HEK293T (cell line): ENCODE measurements around the gene IVNS1ABP.
"Not testable (repeated sequence)": the region's sequence is repeated elsewhere in the genome, so short reads cannot be mapped to it uniquely, and the experiment has no call there.

Experiments used
- CTCF ChIA-PET: fragments of 350-600 bp; formaldehyde crosslinking; extraction: SDS; loops from one replicate; lab custom pipeline; 2021; ENCODE audit warnings: antibody characterized with exemption, inconsistent platforms; lab: Yijun Ruan, JAX
- POLR2A ChIA-PET: fragments of 350-600 bp; formaldehyde crosslinking; extraction: SDS; loops from one replicate; lab custom pipeline; 2020; ENCODE audit warnings: antibody characterized with exemption, inconsistent platforms; lab: Yijun Ruan, JAX
- DNase-seq: peaks from one replicate; pipeline ENCODE4 v3.0.0; 2012; ENCODE audit warnings: mixed read lengths; ENCODE audit errors: extremely low spot score
- ARNT ChIP-seq: fragments of 450-650 bp; IDR thresholded peaks from 2 replicates; pipeline ENCODE4 v1.6.1; 2017; ENCODE audit warnings: mild to moderate bottlenecking
- BHLHE40 ChIP-seq: fragments of 450-650 bp; IDR thresholded peaks from 2 replicates; pipeline ENCODE4 v1.6.1; 2016; ENCODE audit warnings: mild to moderate bottlenecking, moderate library complexity, borderline replicate concordance
- CTBP1 ChIP-seq: fragments of 450-650 bp; IDR thresholded peaks from 2 replicates; pipeline ENCODE4 v1.6.1; 2016; ENCODE audit warnings: borderline replicate concordance
- ELF4 ChIP-seq: fragments of 450-650 bp; IDR thresholded peaks from 2 replicates; pipeline ENCODE4 v1.6.1; 2017; ENCODE audit warnings: antibody characterized with exemption
- FOXA1 ChIP-seq: fragments of 450-650 bp; IDR thresholded peaks from 2 replicates; pipeline ENCODE4 v1.6.1; 2016; ENCODE audit warnings: mild to moderate bottlenecking
- FOXK2 ChIP-seq: fragments of 450-650 bp; IDR thresholded peaks from 2 replicates; pipeline ENCODE4 v1.6.1; 2016; ENCODE audit warnings: mild to moderate bottlenecking
- FOXM1 ChIP-seq: fragments of 450-650 bp; IDR thresholded peaks from 2 replicates; pipeline ENCODE4 v1.6.1; 2017; ENCODE audit warnings: mild to moderate bottlenecking, borderline replicate concordance
- HDGF ChIP-seq: fragments of 450-650 bp; IDR thresholded peaks from 2 replicates; pipeline ENCODE4 v1.6.1; 2017; ENCODE audit warnings: antibody characterized with exemption, borderline replicate concordance
- L3MBTL2 ChIP-seq: fragments of 450-650 bp; conservative IDR thresholded peaks from 2 replicates; pipeline ENCODE4 v1.6.1; 2016; ENCODE audit warnings: mild to moderate bottlenecking
- LEF1 ChIP-seq: fragments of 450-650 bp; IDR thresholded peaks from 2 replicates; pipeline ENCODE4 v1.6.1; 2017; ENCODE audit warnings: mild to moderate bottlenecking, borderline replicate concordance
- NFRKB ChIP-seq: fragments of 450-650 bp; IDR thresholded peaks from 2 replicates; pipeline ENCODE4 v1.6.1; 2016; ENCODE audit warnings: mild to moderate bottlenecking, moderate library complexity
- PKNOX1 ChIP-seq: fragments of 450-650 bp; IDR thresholded peaks from 2 replicates; pipeline ENCODE4 v1.6.1; 2016
- SP1 ChIP-seq: fragments of 450-650 bp; IDR thresholded peaks from 2 replicates; pipeline ENCODE4 v1.6.1; 2017
- SUZ12 ChIP-seq: fragments of 450-650 bp; IDR thresholded peaks from 2 replicates; pipeline ENCODE4 v1.6.1; 2016; ENCODE audit warnings: mild to moderate bottlenecking
- TARDBP ChIP-seq: fragments of 450-650 bp; IDR thresholded peaks from 2 replicates; pipeline ENCODE4 v1.6.1; 2016
- ZNF384 ChIP-seq: fragments of 450-650 bp; IDR thresholded peaks from 2 replicates; pipeline ENCODE4 v1.6.1; 2016

IVNS1ABP gene

DNA sequence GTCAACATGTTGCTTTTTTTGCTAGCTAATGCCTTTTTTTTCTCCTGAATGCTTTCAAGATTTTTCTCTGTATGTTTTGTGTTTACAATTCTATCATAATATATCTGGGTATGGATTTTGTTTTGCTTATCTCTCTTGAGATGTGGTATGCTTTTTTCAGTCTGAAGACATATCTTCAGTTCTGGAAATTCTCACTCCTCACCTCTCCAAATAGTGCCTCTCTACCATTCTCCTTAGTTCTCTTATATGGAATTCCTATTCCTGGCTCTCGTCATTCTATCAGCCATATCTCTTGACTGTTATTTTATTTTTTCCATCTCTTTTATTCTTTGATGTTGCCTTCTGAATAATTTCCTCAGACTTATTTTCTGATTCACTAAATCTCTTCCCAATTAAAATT is 58.4 kb downstream of the IVNS1ABP start:
- no peak for DNase-seq
- CTCF ChIA-PET: no interaction called here

DNA sequence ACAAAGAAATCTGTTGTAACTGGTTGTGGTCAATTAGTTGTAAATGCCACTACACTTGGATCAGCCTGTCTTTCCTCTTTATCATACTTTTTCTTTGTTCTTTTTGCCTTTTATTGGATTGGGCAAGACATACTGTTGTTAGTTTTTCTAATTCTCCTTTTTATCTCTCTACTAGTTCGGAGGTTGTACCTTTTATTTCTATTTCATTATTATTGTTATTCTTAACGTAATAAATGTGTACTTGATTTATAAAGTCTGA is 59.2 kb downstream of the IVNS1ABP start:
- POLR2A ChIA-PET: interaction anchor here (0.6 kb wide), 1 partner anchor 60 kb away, joined by 3 read pairs; no protein-coding TSS in a partner anchor
- no peak for DNase-seq
- TF ChIP-seq FOXM1 (no peak), PKNOX1 (no peak), BHLHE40 (no peak), ELF4 (no peak), HDGF (no peak), NFRKB (no peak), TARDBP (no peak), SP1 (no peak), L3MBTL2 (no peak), ZNF384 (no peak), CTBP1 (no peak), LEF1 (no peak), SUZ12 (no peak), ARNT (no peak), FOXK2 (no peak), FOXA1 (no peak)
- CTCF ChIA-PET: no interaction called here

More for the DNA sequence above, 58.4 kb downstream of the IVNS1ABP start:
- POLR2A ChIA-PET: no interaction called here
- TF ChIP-seq LEF1 (no peak), ARNT (no peak)

GRCh38 chr1:185257116-185257949 is 59.7 kb downstream of the IVNS1ABP start:
- CTCF ChIA-PET, DNase-seq: not testable (repeated sequence)
- peak; percentile 69; the same call in 1 of the 2 replicates for TF ChIP-seq NFRKB
- peak; percentile 75 for TF ChIP-seq L3MBTL2
- POLR2A ChIA-PET: interaction anchor here (0.6 kb wide), 1 partner anchor 60 kb away, joined by 3 read pairs; no protein-coding TSS in a partner anchor

- DNase-seq, CTCF ChIA-PET, POLR2A ChIA-PET: not testable (repeated sequence)
Measured at GRCh38 chr1:185255595-185255994, 61.4 kb downstream of the IVNS1ABP start.

GRCh38 chr1:185252404-185252803 is 64.6 kb downstream of the IVNS1ABP start:
- POLR2A ChIA-PET, DNase-seq, CTCF ChIA-PET: not testable (repeated sequence)

- POLR2A ChIA-PET, CTCF ChIA-PET, DNase-seq: not testable (repeated sequence)
Measured at GRCh38 chr1:185251928-185252327, 65.1 kb downstream of the IVNS1ABP start.

- ChIA-PET CTCF (no interaction called here), POLR2A (no interaction called here)
- no peak for TF ChIP-seq ARNT
- TF ChIP-seq ELF4: no peak
- TF ChIP-seq FOXK2: no peak
- TF ChIP-seq TARDBP: no peak
- no peak for TF ChIP-seq NFRKB
- TF ChIP-seq FOXA1: no peak
- no peak for TF ChIP-seq HDGF
- DNase-seq: no peak
Measured at GRCh38 chr1:185250063-185250462, 67.0 kb downstream of the IVNS1ABP start.

DNA sequence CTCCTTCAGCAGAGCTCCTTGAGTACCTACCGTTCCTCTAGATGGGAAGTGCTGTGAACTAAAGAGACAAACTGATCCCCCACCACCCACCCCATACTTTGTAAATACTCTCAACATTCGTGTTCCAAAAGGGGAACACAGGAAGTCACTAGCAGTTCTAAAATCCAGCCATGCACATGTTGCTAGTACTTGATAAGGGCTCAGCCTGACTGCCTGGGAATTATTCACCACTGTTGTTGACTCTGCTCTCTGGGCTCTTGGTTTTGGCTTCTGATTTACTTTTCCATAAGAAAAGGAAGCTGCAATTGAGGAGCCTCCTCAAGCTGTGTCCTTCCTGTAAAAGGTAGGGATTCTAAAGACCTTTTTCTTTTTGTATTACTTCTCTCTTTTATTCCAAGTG is 67.5 kb downstream of the IVNS1ABP start:
- DNase-seq: no peak
- TF ChIP-seq PKNOX1: no peak
- no peak for TF ChIP-seq LEF1
- TF ChIP-seq TARDBP: no peak
- no peak for TF ChIP-seq BHLHE40
- no peak for TF ChIP-seq ELF4
- no peak for TF ChIP-seq FOXK2
- TF ChIP-seq SP1: no peak
- CTCF ChIA-PET: no interaction called here
- POLR2A ChIA-PET: no interaction called here
